HG03378 (cell line): ENCODE data around the gene OPRM1.

Experiments
- ATAC-seq: cut with Tn5 transposase; IDR thresholded peaks from one replicate; pipeline ENCODE4 v1.9.1; 2021; ENCODE audit warnings: mild to moderate bottlenecking, moderate library complexity; ENCODE audit not compliant: unreplicated experiment

Gene OPRM1

GRCh38 chr6:154267508-154268106, 228.6 kb downstream of the OPRM1 start:
- ATAC-seq: peak; percentile 75

GRCh38 chr6:154268486-154268885, 229.4 kb downstream of the OPRM1 start:
- ATAC-seq: no peak

DNA sequence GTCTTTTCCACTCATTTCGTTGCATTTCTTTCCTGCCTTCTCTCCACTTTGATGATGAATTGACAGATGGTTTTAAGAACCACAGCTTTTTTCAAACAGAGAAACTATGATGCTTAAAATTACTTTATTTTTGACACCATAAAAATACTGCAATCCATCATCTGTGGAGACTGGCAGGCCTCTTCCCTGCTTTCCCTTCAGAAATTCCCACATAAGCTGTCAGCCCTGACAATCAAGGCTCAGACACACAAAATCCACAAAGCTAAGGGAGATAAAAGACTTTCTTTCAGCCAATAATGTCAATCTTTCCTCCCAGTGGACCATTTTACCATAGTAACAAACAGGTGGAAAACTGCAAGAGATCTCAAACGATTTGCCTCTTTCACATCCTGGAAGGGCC, 235.1 kb downstream of the OPRM1 start:
- ATAC-seq: no peak

DNA sequence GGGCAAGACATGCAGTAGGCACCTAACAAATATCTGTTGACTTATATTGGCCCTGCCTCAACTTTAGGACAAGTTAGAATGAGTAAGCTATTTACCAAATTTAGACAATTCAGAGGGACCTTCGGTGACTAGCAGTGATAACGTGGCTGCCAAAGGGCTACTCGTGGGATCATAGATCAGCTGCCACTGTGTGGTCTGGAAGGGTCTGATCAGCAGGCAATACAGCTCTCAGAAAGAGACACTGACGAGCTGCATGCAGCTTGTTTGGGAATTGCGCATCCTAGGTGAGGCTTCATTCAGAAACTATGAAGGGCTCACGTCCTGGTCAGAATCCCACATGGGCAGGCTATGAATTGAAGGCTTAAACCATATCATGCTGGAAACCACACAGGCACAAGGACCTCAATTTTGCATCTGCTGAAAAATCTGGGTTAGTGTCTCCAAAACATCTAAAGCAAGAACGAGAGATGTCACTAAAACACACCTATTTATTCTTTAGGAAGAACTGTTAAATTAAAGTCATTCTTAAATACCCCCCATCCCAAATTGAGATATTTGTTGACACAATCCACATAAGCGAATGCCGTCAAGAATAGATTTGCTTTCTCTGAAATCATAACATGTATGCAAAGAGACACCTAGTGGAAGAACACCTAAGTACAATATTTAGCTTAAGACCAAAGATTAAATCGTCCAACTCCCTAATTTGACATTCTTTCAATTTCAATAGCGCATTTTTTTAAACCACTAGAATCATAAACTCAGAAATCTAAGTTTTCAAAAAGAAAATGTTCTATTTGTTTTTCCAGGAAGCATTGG, 238.0 kb downstream of the OPRM1 start:
- ATAC-seq: peak; percentile 78

DNA sequence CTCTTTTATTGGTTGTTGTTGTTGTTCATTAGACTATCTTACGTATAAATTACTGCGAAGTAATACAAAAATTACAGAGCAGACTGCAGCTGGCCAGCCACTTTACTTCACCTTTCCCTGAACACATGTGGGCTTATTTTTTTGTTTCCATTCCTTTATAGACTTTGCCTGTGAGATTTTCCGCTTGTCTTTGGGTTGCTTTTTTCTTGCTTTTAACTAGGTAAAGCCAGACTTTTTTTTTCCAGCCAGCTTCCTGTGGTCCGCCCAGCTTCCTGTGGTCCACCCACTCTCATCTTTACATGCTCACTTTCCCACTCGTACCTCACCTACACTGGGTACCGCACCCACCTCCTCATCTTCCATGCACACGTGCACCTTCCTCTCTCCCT, 238.6 kb downstream of the OPRM1 start:
- ATAC-seq: peak; percentile 18

GRCh38 chr6:154280521-154280920, 241.5 kb downstream of the OPRM1 start:
- ATAC-seq: no peak

DNA sequence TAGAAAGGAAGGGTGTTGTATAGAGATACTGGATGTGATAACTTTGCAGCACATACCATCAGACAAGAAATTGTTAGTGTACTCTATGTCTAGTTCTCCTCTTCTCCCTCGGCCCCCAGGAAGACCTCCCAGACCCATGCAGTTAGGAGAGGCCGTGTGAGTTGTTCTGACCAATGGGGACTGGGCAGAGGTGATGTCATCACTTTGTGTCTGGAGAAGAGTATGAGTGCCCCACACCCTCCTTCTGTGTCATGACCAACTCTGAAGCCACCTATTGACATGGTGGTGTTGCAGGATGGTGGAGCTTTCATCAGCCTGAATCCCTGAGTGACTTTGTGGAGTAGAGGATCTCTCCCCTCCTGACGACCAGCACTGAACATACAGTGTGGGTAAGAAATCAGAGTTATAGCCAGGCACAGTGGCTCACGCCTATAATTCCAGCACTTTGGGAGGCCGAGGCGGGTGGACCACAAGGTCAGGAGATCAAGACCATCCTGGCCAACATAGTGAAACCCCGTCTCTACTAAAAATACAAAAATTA, 245.3 kb downstream of the OPRM1 start:
- no peak for ATAC-seq

DNA sequence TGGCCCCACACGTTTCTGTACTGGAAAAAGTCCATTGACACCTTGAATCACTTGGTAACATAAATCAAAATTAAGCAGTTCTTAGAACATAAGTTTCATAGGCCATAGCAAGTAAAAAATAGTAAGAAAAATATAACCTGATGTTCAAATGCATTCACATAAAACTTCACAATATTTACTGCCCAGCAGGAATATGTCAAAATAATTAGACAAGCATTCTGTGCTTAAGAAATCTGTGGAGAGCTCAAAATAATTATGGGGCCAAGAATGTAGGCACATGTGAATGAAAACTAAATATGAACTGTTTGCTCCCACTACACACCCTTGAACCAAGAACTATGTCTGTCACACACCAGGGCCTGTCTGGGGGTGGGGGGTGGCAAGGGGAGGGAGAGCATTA, 246.8 kb downstream of the OPRM1 start:
- no peak for ATAC-seq

DNA sequence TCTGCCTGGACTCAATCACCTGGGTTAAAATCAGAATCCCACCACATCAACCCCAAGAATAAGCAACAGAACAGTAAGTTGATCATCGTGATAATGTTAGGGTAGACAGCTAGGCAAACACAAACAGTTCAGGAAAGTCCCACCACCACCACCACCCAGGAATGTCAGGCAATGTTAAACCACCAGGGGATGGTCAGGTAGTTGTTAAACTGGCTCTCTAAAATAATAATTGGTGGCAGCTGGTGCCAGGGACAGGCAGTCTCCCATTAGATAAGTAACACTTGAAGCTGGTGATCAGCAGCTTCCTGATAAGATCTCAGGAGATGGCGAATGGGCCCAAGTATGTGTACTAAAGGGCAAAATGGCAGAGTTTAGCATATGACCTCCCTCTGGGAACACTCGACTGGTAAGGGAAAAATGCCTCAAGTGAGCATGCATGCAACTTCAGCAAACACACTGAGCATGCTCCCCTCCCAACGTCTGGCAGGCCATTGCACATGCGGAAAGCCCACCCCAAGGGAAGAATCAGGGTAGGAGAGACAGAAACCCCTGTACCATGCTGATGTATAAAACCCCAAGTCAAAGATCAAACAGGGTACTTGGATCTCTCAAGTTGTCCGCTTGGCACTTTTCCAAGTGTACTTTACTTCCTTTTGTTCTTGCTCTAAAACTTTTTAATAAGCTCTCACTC, 250.9 kb downstream of the OPRM1 start:
- no peak for ATAC-seq

GRCh38 chr6:154292066-154292465, 253.0 kb downstream of the OPRM1 start:
- no peak for ATAC-seq

DNA sequence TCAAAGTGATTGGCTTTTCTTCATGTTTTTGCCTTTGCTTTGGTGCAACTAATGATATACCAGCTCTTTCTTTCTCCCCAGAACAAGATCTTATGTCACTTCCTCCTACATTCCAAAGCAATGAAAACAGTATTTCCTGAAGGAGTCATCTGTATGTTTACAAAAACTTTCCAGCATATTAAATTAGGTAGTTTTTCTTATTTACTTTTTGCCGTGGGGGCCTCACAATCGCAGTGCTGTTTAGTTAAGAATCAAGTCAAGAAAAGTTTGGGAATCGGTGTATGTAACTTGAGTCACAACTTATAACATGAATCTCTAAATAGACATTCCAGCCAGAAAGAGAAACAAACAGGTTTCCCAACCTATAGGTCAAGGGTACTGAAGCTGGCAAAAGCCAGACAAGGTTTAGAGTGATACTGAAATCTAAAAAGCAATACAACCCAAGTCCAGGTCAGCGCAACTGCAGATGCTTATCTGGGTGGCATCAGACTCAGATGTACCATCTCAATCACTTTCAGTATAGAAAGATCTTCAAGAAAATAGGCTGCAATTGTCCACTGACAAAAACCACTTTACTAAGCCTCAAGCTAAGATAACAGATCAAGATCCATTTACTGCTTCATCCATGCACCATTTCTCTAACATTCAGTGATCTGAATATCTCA, 253.9 kb downstream of the OPRM1 start:
- no peak for ATAC-seq

DNA sequence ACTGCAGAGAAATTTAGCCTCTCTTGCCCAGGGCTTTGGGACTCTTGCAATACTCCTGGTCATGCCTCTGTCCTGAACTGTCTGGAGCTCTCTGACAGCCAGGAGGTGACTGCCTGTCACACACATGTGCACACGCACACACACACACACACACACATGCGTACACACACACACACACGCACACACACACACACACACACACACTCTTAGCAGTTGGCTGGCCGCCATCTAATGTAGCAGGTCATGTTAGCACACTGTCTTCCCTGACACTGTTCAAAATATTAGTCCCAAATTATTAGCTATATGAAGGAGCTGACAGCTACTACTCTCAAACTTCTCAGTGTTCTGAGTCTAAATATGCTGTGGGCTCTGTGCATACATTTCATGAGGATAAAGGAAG, 256.7 kb downstream of the OPRM1 start:
- no peak for ATAC-seq
